GM20431 (cell line): Measurements from ENCODE around the gene MYOCOS.
"Not testable (repeated sequence)": the region's sequence is repeated elsewhere in the genome, so short reads cannot be mapped to it uniquely, and the experiment has no call there.

Experiments used
- in situ Hi-C: fragments of 300-500 bp; cut with MseI, MboI; formaldehyde crosslinking; loops from one replicate; pipeline ENCODE4 v1.15.0; 2020; ENCODE audit warnings: low sequenced_read_pairs; ENCODE audit not compliant: unreplicated experiment

MYOCOS gene

DNA sequence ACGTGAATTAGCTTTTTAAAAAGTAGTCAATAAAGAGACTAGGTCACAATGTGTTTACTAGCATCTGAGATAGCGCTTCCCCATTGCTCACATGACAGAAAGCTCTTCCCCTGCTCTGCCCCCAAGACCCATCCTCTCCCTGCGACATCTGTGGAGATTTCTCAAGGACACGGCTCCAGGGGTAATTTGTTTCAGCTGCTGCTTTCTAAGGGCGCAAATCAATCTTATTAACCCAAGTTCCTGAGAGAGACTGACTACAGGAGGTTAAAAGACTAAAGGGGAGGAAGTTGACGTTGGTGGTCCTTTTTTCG, at the start of gene MYOCOS:
MYOCOS (plus strand) TSS at position 92 of the 311 bp plus-strand sequence. CDS start 1,641 bp downstream, outside the sequence.
- in situ Hi-C loops: no loop called here

GRCh38 chr1:171576144-171576543, 45.9 kb upstream of the MYOCOS start:
- in situ Hi-C loops: no loop called here

DNA sequence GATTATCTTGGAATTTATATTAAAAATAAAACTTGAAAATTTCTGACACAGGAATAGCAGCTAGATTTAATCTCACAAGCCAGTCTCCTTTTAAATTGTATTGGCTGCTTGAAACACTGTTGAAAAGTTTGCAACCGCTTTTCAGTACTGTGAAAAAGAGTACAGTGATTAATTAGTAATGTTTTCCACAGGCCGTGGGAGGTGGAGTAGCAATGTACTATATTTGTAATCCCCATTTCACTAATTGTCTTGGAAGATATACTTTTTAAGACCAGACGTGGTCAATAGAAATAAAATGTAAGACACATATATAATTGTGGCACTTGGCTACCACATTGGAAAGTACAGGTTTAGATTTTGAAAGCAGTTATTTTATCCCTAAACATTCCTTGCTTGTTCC, 40.8 kb upstream of the MYOCOS start:
- in situ Hi-C loops: no loop called here

- in situ Hi-C loops: no loop called here
Measured at GRCh38 chr1:171581766-171582165, 40.3 kb upstream of the MYOCOS start.

DNA sequence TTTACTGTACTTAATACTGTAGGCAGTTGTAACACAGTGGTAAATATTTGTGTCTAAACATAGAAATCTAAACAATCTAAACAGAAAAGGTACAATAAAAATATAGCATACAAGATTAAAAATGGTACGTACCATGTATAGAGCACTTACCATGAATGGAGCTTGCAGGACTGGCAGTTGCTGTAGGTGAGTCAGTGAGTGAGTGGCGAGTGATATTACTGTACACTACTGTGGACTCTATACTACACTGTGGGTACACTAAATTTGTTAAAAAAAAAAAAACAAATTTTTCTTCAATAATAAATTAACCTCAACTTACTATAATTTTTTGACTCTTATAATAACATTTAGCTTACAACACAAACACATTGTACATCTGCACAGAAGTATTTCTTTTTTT, 39.5 kb upstream of the MYOCOS start:
- in situ Hi-C loops: no loop called here

DNA sequence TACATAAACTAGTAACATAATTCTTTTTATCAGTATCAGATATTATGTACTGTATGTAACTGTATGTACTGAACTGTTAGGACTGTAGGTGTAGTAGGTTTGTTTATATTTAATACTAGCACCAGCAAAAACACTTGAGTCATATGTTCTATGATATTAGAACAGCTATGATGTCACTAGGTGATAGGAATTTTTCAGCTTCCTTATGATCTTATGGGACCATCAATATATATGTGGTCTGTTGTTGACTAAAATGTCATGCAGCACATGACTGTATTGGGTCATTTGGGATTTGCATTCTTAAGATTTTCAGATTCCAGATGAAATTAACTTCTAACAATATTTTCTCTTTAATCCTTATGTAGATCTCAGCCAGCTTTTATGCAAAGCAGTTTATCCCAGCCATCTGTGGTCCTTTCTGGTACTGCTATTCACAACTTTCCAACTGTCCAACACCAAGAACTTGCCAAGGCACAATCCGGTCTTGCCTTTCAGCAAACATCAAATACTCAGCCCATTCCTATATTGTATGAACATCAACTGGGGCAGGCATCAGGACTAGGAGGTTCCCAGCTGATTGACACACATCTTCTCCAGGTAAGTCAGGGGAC, 38.3 kb upstream of the MYOCOS start:
- in situ Hi-C loops: no loop called here

- in situ Hi-C loops: no loop called here
Measured at GRCh38 chr1:171585715-171586114, 36.3 kb upstream of the MYOCOS start.

DNA sequence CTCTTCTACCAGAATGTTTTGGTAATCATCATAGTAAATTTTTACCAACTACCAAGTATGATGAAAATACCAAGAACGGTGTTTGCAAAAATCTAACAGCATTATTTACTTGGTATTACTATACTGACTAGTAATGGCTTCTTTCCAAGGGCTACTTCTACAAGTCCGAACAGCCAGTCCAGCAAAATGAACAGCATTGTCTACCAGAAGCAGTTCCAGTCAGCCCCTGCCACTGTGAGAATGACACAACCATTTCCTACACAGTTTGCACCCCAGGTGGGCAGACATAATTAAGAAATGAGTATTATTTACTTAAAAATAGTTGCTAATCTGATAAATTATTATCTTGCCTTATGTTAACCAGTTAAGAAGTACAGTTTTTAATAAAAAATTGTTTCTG, 33.8 kb upstream of the MYOCOS start:
- in situ Hi-C loops: no loop called here

- in situ Hi-C loops: no loop called here
Measured at GRCh38 chr1:171590022-171590421, 32.0 kb upstream of the MYOCOS start.

GRCh38 chr1:171595324-171595723, 26.7 kb upstream of the MYOCOS start:
- in situ Hi-C loops: no loop called here

DNA sequence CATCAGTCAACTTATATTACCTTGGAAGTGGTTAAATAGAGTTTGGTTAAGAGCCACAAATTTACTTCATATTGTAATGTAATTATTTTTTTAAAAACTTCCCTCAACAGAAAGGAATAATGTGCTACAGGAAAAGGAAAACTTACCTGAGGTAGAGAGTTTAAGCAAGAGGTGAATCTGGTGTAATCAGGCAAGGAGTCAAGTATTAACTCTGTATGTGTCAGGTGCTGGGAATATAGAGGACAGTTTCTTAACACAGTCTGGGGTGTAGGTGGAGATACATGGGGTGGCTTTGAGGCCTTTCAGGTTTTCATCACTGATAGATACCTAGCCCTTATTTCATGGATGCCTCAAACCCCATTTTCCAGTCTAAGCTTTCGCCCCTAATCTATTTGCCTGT, 25.9 kb upstream of the MYOCOS start:
- in situ Hi-C loops: no loop called here

- in situ Hi-C loops: no loop called here
Measured at GRCh38 chr1:171596705-171597104, 25.3 kb upstream of the MYOCOS start.

GRCh38 chr1:171597203-171597602, 24.8 kb upstream of the MYOCOS start:
- in situ Hi-C loops: no loop called here

DNA sequence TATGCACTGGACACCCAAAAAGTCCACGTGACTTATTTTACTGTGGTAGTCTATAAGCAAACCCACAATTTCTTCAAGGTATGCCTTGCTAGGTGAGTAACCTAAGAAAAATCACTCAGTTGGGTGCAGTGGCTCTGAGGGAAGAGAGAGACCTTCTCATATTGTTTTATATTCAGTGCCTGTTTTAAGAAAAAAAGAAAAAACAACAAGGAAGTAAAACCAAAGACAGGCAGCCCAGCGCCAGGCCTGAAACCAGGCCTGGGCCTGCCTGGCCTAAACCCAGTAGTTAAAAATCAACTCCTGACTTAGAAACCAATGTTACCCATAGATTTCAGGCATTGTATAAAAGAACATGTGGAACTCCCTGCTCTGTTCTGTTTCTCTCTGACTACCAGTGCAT, 21.7 kb upstream of the MYOCOS start:
- in situ Hi-C loops: not testable (repeated sequence)

DNA sequence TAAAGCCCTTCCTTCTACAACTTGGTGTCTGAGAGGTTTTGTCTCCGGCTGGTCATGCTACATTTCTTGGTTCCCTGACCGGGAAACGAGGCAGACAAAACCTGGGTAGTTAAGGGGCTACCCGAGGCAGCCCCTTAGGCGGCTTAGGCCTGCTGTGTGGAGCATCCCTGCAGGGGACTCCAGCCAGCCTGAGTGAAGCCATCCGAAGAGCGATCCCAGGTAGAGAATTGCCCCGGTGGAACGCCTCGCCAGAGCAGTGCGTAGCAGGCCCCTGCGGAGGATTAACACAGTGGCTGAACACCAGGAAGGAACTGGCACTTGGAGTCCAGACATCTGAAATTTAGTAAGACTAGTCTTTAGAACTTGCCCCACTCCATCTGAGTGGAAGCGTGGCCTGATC, 21.2 kb upstream of the MYOCOS start:
- in situ Hi-C loops: no loop called here

GRCh38 chr1:171603042-171603441, 19.0 kb upstream of the MYOCOS start:
- in situ Hi-C loops: not testable (repeated sequence)

DNA sequence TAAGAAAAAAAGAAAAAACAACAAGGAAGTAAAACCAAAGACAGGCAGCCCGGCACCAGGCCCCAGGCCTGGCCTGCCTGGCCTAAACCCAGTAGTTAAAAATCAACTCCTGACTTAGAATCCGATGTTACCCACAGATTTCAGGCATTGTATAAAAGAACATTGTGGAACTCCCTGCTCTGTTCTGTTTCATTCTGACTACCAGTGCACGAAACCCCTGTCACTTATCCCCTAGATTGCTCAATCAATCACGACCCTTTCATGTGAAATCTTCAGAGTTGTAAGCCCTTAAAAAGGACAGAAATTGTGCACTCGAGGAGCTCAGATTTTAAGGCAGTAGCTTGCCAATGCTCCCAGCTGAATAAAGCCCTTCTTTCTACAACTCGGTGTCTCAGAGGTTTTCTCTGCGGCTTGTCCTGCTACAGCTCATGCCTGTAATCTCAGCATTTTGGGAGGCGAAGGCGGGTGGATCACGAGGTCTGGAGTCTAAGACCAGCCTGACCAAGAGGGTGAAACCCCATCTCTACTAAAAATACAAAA, 15.6 kb upstream of the MYOCOS start:
- in situ Hi-C loops: no loop called here

DNA sequence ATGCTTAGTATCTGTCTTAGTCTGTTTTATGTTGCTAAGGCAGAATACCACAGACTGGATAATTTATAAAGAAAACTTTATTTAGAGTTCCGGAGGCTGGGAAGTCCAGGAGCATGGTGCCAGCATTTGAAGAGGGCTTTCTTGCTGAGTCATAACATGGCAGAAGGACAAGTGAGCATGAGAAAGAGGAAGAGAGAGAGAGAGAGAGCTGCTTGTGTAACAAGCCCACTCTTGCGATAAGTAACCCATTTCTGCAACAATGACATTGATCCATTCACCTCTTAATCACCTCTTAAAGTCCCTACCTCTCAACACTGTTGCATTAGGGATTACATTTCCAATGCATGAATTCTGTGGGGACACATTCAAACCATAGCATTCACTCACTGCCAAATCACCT, 11.7 kb upstream of the MYOCOS start:
- in situ Hi-C loops: no loop called here

- in situ Hi-C loops: no loop called here
Measured at GRCh38 chr1:171611306-171611705, 10.7 kb upstream of the MYOCOS start.

DNA sequence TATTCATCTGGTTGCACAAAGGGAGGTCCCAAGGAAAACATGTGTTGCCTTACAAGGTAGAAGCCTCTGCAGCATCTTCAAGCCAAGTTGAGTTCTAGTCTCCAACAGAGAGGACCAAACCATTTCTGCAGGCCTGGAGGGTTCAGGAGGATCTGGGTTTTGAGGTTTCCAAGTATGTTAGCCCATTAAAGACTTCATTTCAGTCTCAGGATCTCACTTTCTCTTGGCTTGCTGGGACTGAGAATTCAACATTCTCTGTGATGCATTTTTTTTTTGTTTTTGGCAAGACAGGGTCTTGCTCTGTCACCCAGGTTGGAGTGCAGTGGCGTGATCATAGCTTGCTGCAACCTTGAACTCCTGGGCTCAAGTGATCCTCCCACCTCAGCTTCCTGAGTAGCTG, 8.8 kb upstream of the MYOCOS start:
- in situ Hi-C loops: no loop called here

DNA sequence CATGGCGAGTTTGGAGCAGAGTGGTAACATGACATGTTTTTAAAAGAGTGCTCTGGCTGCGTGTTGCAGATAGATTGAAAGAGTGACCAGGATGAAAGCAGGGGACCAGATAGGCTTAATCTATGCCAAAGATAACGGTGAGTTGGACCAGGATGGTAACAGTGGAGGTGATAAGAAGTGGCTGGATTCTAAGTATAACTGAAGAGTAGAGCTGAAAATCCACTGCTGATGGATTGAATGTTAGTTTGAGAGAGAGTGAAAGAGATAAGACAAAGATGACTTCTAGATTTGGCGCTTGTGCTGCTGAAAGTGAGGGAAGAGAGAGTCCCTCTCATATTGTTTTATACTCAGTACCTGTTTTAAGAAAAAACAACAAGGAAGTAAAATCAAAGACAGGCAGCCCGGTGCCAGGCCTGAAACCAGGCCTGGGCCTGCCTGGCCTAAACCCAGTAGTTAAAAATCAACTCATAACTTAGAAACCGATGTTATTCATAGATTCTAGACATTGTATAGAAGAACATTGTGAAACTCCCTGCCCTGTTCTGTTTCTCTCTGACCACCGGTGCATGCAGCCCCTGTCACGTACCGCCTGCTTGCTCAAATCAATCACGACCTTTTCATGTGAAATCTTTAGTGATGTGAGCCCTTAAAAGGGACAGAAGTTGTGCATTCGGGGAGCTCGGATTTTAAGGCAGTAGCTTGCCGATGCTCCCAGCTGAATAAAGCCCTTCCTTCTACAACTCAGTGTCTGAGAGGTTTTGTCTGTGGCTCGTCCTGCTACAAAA, 6.7 kb upstream of the MYOCOS start:
- in situ Hi-C loops: not testable (repeated sequence)

DNA sequence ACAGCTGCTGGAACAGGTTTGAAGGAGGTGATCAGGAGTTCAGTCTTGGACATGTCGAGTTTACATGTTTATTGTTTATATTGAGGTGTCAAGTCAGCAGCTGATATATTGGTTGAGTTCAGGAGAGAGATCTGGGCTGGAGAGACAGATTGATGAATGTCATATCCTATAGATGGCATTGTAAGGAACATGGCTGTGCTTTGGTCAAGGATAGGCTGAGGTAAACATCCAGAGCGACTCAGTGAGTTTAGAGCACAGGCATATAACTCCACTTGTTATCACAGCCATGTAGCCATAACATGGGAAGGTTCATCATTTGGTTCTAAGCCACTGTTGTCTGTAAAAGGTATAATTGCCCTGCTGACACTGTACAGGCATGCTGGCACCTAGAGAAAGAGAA, 5.5 kb upstream of the MYOCOS start:
- in situ Hi-C loops: no loop called here
